ENCODE data around the gene USP32.

The USP32 gene

GRCh38 chr17:60134396-60135150 is 257.4 kb downstream of the USP32 start:
- peak; percentile 19 for DNase-seq (ENCODE audit: low spot score)

DNA sequence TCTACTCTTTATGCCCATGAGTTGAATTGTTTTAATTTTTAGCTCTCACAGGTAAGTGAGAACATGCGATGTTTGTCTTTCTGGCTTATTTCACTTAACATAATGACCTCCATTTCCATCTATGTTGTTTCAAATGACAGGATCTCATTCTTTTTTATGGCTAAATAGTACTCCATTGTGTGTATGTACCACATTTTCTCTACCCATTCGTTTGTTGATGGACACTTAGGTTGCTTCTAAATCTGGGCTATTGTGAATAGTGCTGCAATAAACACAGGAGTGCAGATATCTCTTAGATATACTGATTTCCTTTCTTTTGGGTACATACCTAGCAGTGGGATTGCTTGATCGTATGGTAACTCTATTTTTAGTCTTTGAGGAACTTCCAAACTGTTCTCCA is 261.5 kb downstream of the USP32 start:
- DNase-seq (ENCODE audit: low spot score) = no peak

DNA sequence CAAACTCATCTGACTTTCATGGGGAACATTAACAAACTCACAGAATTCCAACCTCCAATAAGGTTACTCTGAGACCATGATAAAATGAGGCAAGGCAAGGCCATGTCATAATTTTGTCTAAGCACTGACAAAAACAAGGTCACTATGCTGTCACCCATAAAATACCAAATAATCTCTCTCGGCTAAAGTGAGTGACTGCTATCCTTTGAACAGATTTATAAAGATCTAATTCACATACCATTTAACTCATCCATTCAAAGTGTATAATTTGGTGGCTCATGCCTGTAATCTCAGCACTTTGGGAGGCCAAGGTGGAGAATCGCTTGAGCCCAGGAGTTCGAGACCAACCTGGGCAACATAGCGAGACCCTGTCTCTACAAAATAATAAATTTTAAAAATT is 262.8 kb downstream of the USP32 start:
- DNase-seq (ENCODE audit: low spot score) = no peak
